Esophagus squamous epithelium (tissue), 5 donors: ENCODE data around the gene COQ8B. TPM values are rescaled to one million over a fixed set of nuclear protein-coding genes. Genes with fewer than 3 reads are reported as not detected.
"Not testable (repeated sequence)": the region's sequence is repeated elsewhere in the genome, so short reads cannot be mapped to it uniquely, and the experiment has no call there.

Experiments
- DNase-seq: peaks from one replicate; lab custom pipeline; 2025; lab: John Stamatoyannopoulos, UW
- H3K27ac ChIP-seq, 4 donors: fragments of 200-600 bp; sonication (generic); one replicate each; pipeline ENCODE4 v1.5.1; 2016 to 2019; ENCODE audit warnings: mild to moderate bottlenecking in 1 of 4
- H3K27me3 ChIP-seq, 4 donors: fragments of 200-600 bp; sonication (generic); 1 replicate in 3 of 4; 2 replicates in 1 of 4; pipeline versions ENCODE4 v1.5.1 to v1.6.0; 2017 to 2021; ENCODE audit warnings: antibody characterized with exemption in 1 of 4
- H3K36me3 ChIP-seq, 3 donors: fragments of 200-600 bp; sonication (generic); one replicate each; pipeline ENCODE4 v1.5.1; 2016 to 2019
- H3K4me1 ChIP-seq, 3 donors: fragments of 200-600 bp; sonication (generic); one replicate each; pipeline ENCODE4 v1.5.1; 2017 to 2019
- H3K4me3 ChIP-seq, 4 donors: fragments of 200-600 bp; sonication (generic); 1 replicate in 3 of 4; 2 replicates in 1 of 4; pipeline ENCODE4 v1.5.1; 2016 to 2019; ENCODE audit warnings: mild to moderate bottlenecking in 2 of 4, moderate library complexity in 1 of 4
- H3K9me3 ChIP-seq, 3 donors: fragments of 200-600 bp; sonication (generic); one replicate each; pipeline ENCODE4 v1.5.1; 2016 to 2019
- CTCF ChIP-seq, 6 experiments: fragments of 450-650 bp in 4 of 6; fragments of 200-600 bp in 2 of 6; sonication (generic) in 2 of 6; IDR thresholded peaks; one replicate each; pipeline ENCODE4 v1.5.1; 2016 to 2019; ENCODE audit warnings: antibody characterized with exemption in 6 of 6, mild to moderate bottlenecking in 4 of 6, moderate library complexity in 4 of 6
- POLR2A ChIP-seq, 4 donors: fragments of 450-650 bp; IDR thresholded peaks; one replicate each; pipeline ENCODE4 v1.6.1; 2017; ENCODE audit warnings: antibody characterized with exemption in 4 of 4, mild to moderate bottlenecking in 4 of 4, moderate library complexity in 3 of 4
- WGBS, 2 donors: methylation state at CpG; one replicate each; pipeline ENCODE4 v1.1.5; 2018; 5-methylcytosine and 5-hydroxymethylcytosine counted together
- intact Hi-C: fragments of 100-400 bp; cut with DNase I; formaldehyde crosslinking; loops from one replicate; pipeline ENCODE4 v1.15.0; 2022
- total RNA-seq, 4 donors: library from RNA; depleted of rRNA; stranded (reverse); fragments of >200 nt; gene quantifications; one replicate each; pipeline ENCODE4 v1.1.0, GENCODE V29; 2016
- donor health status: DM: yes; HTN: yes; CAD: no.

The COQ8B gene
- total RNA-seq, result 10 to 100 TPM; 19.3 to 64.1 (median 33.3) TPM

DNA sequence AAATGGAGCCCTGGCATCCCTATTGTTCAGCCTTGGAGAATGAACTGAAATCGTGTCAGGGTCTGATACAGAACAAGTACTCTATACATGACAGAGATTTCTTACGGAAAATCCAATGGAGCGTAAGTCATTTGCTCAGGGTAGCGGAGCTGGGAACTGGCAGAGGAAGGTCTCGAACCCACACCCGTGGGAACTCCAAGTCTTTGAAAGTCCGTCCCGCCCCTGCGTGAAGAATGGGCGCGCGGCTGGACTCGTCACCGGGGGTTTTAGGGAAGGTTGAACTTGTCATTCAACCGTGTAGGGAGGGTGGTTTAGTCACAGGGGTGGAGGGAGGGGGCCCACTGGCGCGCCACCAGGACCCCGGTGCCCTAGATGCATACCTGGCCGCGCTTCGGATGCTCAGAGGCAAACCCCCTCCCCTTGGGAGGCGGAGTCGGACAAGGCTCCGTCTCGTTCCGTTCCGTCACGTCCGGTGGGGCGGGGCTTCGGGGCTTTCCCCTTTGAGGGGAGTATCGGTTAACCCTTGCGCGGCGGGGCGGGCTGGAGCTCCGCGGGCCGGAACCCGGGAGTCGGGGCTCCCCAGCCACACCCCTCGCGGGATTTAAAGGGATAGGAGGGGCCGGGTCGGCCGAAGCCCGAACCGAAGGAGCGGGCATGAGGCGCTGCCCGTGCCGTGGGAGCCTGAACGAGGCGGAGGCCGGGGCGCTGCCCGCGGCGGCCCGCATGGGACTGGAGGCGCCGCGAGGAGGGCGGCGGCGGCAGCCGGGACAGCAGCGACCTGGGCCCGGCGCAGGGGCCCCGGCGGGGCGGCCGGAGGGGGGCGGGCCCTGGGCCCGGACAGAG lies at the start of gene COQ8B, which contains the start of gene ITPKC:
Gene COQ8B (minus strand): TSS at position 405 of the 843 bp plus-strand sequence. CDS start 2,254 bp downstream, outside the sequence.
Gene ITPKC (plus strand): TSS at position 631 of the 843 bp plus-strand sequence. CDS start 24 bp downstream, at position 655.
- Histone ChIP-seq H3K9me3 (no peaks in the 10 kb centered on the region), H3K4me1 (peaks cover 24 to 74% (median 42%) of the 10 kb centered on the region in 3 donors), H3K27ac (peak within 1 kb of the TSS; percentile 98 to 100 (median 100)), H3K36me3 (peaks cover 0 to 24% (median 0%) of the 10 kb centered on the region in 3 donors), H3K27me3 (no peaks in the 10 kb centered on the region), H3K4me3 (peak within 1 kb of the TSS; percentile 81 to 94 (median 92))
- intact Hi-C loops, result loop anchor here (5.0 kb wide), 1 partner anchor 109 kb away; no protein-coding TSS in a partner anchor
- peak; percentile 89 for DNase-seq
- peak in 4 of 6 experiments; percentile 18 to 45 (median 42) for TF ChIP-seq CTCF (IDR thresholded peaks at IDR 0.05)
- peak in 3 of 4 donors; percentile 86 to 91 (median 89) for TF ChIP-seq POLR2A (IDR thresholded peaks at IDR 0.05)
- 0% methylated on average over 11 to 15 of the region's 76 CpGs for WGBS, 2 donors

- H3K9me3 ChIP-seq, intact Hi-C loops, H3K27ac ChIP-seq, H3K4me3 ChIP-seq, DNase-seq, H3K27me3 ChIP-seq, H3K4me1 ChIP-seq: not testable (repeated sequence)
- WGBS, 2 donors, result 87 to 95% methylated on average over 13 of the region's 13 CpGs
- H3K36me3 ChIP-seq, result peaks cover 30 to 59% (median 51%) of the 10 kb centered on the region in 3 donors
These were observed 49.7 kb upstream of the COQ8B start for GRCh38 chr19:40766385-40766784.

DNA sequence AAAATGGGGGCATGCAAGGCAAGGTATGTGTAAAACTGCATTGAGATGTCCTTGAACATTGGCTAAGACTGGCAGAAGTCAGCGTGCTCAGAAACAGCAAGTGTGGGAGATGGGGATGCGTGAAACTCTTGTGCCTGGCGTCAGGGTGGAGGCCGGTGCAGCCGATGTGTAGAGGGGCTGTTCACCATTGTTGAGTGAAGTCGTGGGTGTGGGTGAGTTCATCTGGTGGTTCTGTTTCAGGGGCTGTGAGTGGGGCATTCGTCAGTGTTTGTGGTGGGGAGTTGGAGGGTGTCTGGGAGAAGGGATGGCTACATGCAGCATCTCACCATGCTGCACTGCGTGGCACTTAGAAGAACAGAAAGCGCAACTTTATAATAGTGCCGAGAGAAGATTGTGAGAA lies 47.3 kb upstream of the COQ8B start:
- H3K9me3 ChIP-seq, result no peaks in the 10 kb centered on the region
- no peaks in the 10 kb centered on the region for H3K27me3 ChIP-seq
- peaks cover 33 to 83% (median 71%) of the 10 kb centered on the region in 3 donors for H3K36me3 ChIP-seq
- no peak for DNase-seq
- WGBS, 2 donors, result 86 to 91% methylated on average over 10 of the region's 10 CpGs
- no peak overlapping the region for H3K4me3 ChIP-seq
- intact Hi-C loops, result no loop called here
- no peak for TF ChIP-seq POLR2A (IDR thresholded peaks at IDR 0.05)
- no peak for TF ChIP-seq CTCF (IDR thresholded peaks at IDR 0.05)
- no peak overlapping the region for H3K27ac ChIP-seq
- H3K4me1 ChIP-seq, result peaks cover 0 to 10% (median 0%) of the 10 kb centered on the region in 3 donors

- intact Hi-C loops, result no loop called here
These were observed 46.8 kb upstream of the COQ8B start for GRCh38 chr19:40763526-40763925.

More at GRCh38 chr19:40763526-40763925, 46.8 kb upstream of the COQ8B start:
- TF ChIP-seq POLR2A (IDR thresholded peaks at IDR 0.05) (no peak), CTCF (IDR thresholded peaks at IDR 0.05) (no peak)
- Histone ChIP-seq H3K27me3 (no peaks in the 10 kb centered on the region), H3K4me3 (no peak overlapping the region), H3K4me1 (peaks cover 0 to 10% (median 0%) of the 10 kb centered on the region in 3 donors), H3K9me3 (no peaks in the 10 kb centered on the region), H3K36me3 (peaks cover 33 to 87% (median 71%) of the 10 kb centered on the region in 3 donors), H3K27ac (no peak overlapping the region)
- no peak for DNase-seq
- 86 to 92% methylated on average over 4 to 6 of the region's 7 CpGs for WGBS, 2 donors
